ENCODE measurements around the gene CACNA1C.

CACNA1C gene

GRCh38 chr12:2586156-2587038 lies 533.6 kb downstream of the CACNA1C start:
- DNase-seq (ENCODE audit: low read depth), result no peak

- DNase-seq (ENCODE audit: low read depth), result no peak
Measured at GRCh38 chr12:2588345-2588744, 535.6 kb downstream of the CACNA1C start.

- no peak for DNase-seq (ENCODE audit: low read depth)
Measured at GRCh38 chr12:2589381-2589780, 536.6 kb downstream of the CACNA1C start.

- no peak for DNase-seq (ENCODE audit: low read depth)
Measured at GRCh38 chr12:2593045-2593444, 540.3 kb downstream of the CACNA1C start.

- no peak for DNase-seq (ENCODE audit: low read depth)
Measured at GRCh38 chr12:2596441-2596840, 543.7 kb downstream of the CACNA1C start.

GRCh38 chr12:2605301-2605700 lies 552.5 kb downstream of the CACNA1C start:
- no peak for DNase-seq (ENCODE audit: low read depth)

GRCh38 chr12:2606186-2606910 lies 553.6 kb downstream of the CACNA1C start:
- DNase-seq (ENCODE audit: low read depth), result no peak

- no peak for DNase-seq (ENCODE audit: low read depth)
Measured at GRCh38 chr12:2607881-2608607, 555.3 kb downstream of the CACNA1C start.

- DNase-seq (ENCODE audit: low read depth), result no peak
Measured at GRCh38 chr12:2608608-2608945, 555.8 kb downstream of the CACNA1C start.

GRCh38 chr12:2609020-2609419 lies 556.2 kb downstream of the CACNA1C start:
- DNase-seq (ENCODE audit: low read depth), result no peak

GRCh38 chr12:2610358-2610757 lies 557.6 kb downstream of the CACNA1C start:
- DNase-seq (ENCODE audit: low read depth), result no peak

- DNase-seq (ENCODE audit: low read depth), result no peak
Measured at GRCh38 chr12:2613326-2614073, 560.7 kb downstream of the CACNA1C start.

- no peak for DNase-seq (ENCODE audit: low read depth)
Measured at GRCh38 chr12:2614341-2614740, 561.6 kb downstream of the CACNA1C start.

- DNase-seq (ENCODE audit: low read depth), result no peak
Measured at GRCh38 chr12:2615665-2616402, 563.0 kb downstream of the CACNA1C start.

GRCh38 chr12:2616763-2617162 lies 564.0 kb downstream of the CACNA1C start:
- DNase-seq (ENCODE audit: low read depth), result no peak

GRCh38 chr12:2617365-2617764 lies 564.6 kb downstream of the CACNA1C start:
- no peak for DNase-seq (ENCODE audit: low read depth)

GRCh38 chr12:2618291-2618995 lies 565.7 kb downstream of the CACNA1C start:
- no peak for DNase-seq (ENCODE audit: low read depth)

GRCh38 chr12:2619136-2619535 lies 566.3 kb downstream of the CACNA1C start:
- DNase-seq (ENCODE audit: low read depth), result no peak

- DNase-seq (ENCODE audit: low read depth), result no peak
Measured at GRCh38 chr12:2622460-2622859, 569.7 kb downstream of the CACNA1C start.

- DNase-seq (ENCODE audit: low read depth), result no peak
Measured at GRCh38 chr12:2623472-2623871, 570.7 kb downstream of the CACNA1C start.

All from T follicular helper cell (primary cell).